Colon (tissue), 2 donors: Measurements from ENCODE around the gene VPS35.

Experiments
- FAIRE-seq: peaks from 2 replicates; lab custom pipeline; 2012; peaks lifted over from hg19 to GRCh38; lab: Jason Lieb, UNC
- donor health status: control.
- donor health status: control.

VPS35 gene

DNA sequence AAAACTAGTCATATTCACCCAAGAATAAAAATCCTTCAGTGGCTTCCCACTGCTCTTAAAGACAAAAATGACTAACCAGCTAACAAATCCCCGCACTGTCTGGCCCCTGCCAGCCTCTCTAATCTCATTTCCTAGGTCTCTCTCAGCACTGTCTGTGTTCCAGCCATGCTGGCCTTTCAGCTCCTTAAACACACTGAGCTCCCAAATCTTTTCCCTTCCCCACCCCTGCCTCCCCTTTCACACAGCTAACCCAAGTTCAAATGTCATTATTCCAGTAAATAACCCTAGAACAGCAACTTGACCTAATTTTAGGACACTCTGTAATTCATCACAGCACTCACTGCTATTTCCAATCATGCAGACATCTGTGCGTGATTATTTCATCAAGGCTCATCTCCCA lies 75.6 kb downstream of the VPS35 start:
- FAIRE-seq = no peak

DNA sequence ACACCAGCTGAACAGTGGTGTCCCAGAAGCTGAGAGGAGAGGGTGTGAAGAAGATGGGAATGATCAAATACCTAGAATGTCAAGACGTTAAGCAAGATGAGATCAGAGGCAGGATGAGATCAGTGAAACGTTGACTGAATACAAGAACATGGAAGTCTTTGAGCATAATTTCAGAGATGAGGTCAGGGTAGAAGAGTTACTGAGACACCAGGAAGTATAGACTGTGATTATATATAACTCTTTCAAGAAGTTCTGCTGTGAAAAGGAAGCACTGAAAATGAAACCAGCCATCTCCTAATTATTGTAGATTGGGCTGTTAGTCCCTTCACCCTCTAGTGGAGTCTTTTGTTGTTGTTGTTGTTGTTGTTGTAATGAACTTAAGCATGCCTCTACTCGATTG lies 76.9 kb downstream of the VPS35 start:
- no peak for FAIRE-seq

DNA sequence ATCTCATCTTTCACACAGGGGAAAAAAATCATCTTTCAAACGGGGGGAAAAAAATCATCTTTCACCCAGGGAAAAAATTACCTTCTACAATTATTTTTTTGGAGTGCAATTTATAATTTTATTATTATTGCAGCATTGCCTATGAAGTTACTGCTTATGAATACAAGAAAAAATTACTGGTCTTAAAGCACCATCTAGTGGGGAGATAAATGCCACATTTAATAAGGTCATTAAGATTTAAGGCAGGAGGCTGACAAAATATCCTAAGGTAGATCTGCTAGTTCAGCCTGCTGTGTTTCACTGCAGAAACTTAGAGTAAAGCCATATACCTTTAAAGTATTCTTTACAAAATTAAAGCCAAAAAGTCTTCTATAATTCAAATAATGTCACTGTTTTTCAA lies 81.4 kb downstream of the VPS35 start:
- peak; percentile 10 for FAIRE-seq

DNA sequence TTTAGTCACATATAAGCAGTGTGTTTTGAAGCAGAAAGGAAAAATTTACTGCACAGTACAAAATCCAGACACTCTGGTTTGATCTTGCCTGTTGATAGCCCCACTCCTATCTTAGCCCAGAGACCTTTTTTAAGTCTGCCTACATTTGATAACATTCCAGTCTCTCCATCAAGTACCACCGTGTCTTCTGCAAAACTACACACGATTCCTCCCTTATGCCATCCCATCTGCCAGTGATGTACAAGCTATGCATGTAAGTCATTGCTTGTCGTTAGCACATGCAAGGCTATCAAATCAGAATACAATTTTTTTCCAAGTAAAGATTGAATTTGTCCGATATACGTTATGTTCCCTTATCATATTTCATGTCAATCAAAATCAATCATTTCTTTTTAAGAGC lies 82.7 kb downstream of the VPS35 start:
- FAIRE-seq = no peak
